HCT116 (cell line): ENCODE data around the gene TBL1X. TPM values are rescaled to one million over a fixed set of nuclear protein-coding genes. Genes with fewer than 3 reads are reported as not detected.

Source experiments
- ATAC-seq: fragments of 200-7000 bp; cut with Tn5 transposase; 2 replicates; pipeline ENCODE4 v1.9.1; 2020; ENCODE audit warnings: mild to moderate bottlenecking, moderate library complexity
- BruUV-seq: library from RNA; stranded (reverse); fragments of 400-500 nt; replicated peaks from 2 replicates; lab custom pipeline; 2021; lab: Mats Ljungman, UMichigan
- CTCF ChIA-PET: fragments of 300-600 bp; sonication (Branson Sonifier 250); formaldehyde crosslinking; loops from one replicate; lab custom pipeline; 2021; ENCODE audit warnings: antibody characterized with exemption; lab: Charles Lee
- POLR2A ChIA-PET: fragments of 300-600, 350-600 bp; sonication (Branson Sonifier 250); formaldehyde crosslinking; loops from one replicate; lab custom pipeline; 2021; ENCODE audit warnings: antibody characterized with exemption; lab: Charles Lee
- RAD21 ChIA-PET, 2 experiments: fragments of 300-600 bp; sonication (Branson Sonifier 250); formaldehyde crosslinking; loops; one replicate each; lab custom pipeline; 2023; ENCODE audit warnings: low total read pairs in 2 of 2; ENCODE audit not compliant: uncharacterized antibody in 2 of 2, unreplicated experiment in 2 of 2, low non-redundant PET in 1 of 2; lab: Charles Lee
- DNase-seq: peaks from one replicate; pipeline ENCODE4 v3.0.0-alpha.2; 2010; ENCODE audit warnings: low read depth, low spot score
- H2AFZ ChIP-seq: fragments of 200-600 bp; shearing (Covaris generic), sonication (generic); 2 replicates; pipeline ENCODE4 v1.6.1; 2017; ENCODE audit warnings: low read depth, mixed run types, mixed read lengths, antibody characterized with exemption, low read length; ENCODE audit not compliant: poor library complexity, severe bottlenecking
- H3K27ac ChIP-seq: 2 replicates; pipeline ENCODE4 v1.5.1; 2012; ENCODE audit warnings: low read depth, low read length
- H3K27me3 ChIP-seq: fragments of 200-600 bp; sonication (generic); 2 replicates; pipeline ENCODE4 v1.6.1; 2016; ENCODE audit warnings: mixed run types, low read length, mixed read lengths; ENCODE audit not compliant: insufficient read depth
- H3K36me3 ChIP-seq, 2 experiments: fragments of 200-500 bp in 1 of 2; fragments of 200-600 bp in 1 of 2; sonication (Bioruptor generic) in 1 of 2; sonication (generic) in 1 of 2; 2 replicates each; pipeline versions ENCODE4 v1.5.1 to v1.6.1; 2014 to 2016; ENCODE audit warnings: low read length in 2 of 2, inconsistent platforms in 1 of 2, mixed read lengths in 1 of 2, mixed run types in 1 of 2; ENCODE audit not compliant: insufficient read depth in 2 of 2, control insufficient read depth in 1 of 2
- H3K4me1 ChIP-seq, 2 experiments: fragments of 200-600 bp in 1 of 2; sonication (generic) in 1 of 2; 2 replicates each; pipeline versions ENCODE4 v1.5.1 to v1.6.1; 2012 to 2017; ENCODE audit warnings: low read length in 2 of 2, inconsistent platforms in 1 of 2, mild to moderate bottlenecking in 1 of 2, mixed read lengths in 1 of 2, mixed run types in 1 of 2, moderate library complexity in 1 of 2; ENCODE audit not compliant: insufficient read depth in 2 of 2, control insufficient read depth in 1 of 2
- H3K4me2 ChIP-seq: fragments of 200-600 bp; sonication (generic); 2 replicates; pipeline ENCODE4 v1.6.1; 2017; ENCODE audit warnings: mixed run types, low read length, mixed read lengths
- H3K4me3 ChIP-seq, 2 experiments: fragments of 200-600 bp in 1 of 2; sonication (generic) in 1 of 2; replicated peaks in 1 of 2; 2 replicates each; pipeline ENCODE4 v1.5.1; 2011 to 2016; ENCODE audit warnings: low read length in 2 of 2, control low read depth in 1 of 2, low read depth in 1 of 2, mild to moderate bottlenecking in 1 of 2, mixed read lengths in 1 of 2, mixed run types in 1 of 2
- H3K79me2 ChIP-seq: fragments of 200-600 bp; sonication (generic); 2 replicates; pipeline ENCODE4 v1.6.1; 2017; ENCODE audit warnings: mild to moderate bottlenecking, mixed run types, low read length, moderate library complexity, mixed read lengths; ENCODE audit not compliant: insufficient read depth
- H3K9ac ChIP-seq: fragments of 200-600 bp; sonication (generic); 2 replicates; pipeline ENCODE4 v1.6.1; 2016; ENCODE audit warnings: low read length, mixed read lengths
- H3K9me2 ChIP-seq: fragments of 200-600 bp; sonication (generic), shearing (Covaris generic); 2 replicates; pipeline ENCODE4 v1.6.1; 2017; ENCODE audit warnings: mixed run types, mild to moderate bottlenecking, moderate library complexity; ENCODE audit not compliant: insufficient read depth
- H3K9me3 ChIP-seq, 2 experiments: fragments of 200-500 bp in 1 of 2; fragments of 200-600 bp in 1 of 2; sonication (Bioruptor generic) in 1 of 2; sonication (generic) in 1 of 2; 2 replicates each; pipeline ENCODE4 v1.6.1; 2014 to 2017; ENCODE audit warnings: low read length in 2 of 2, mixed read lengths in 2 of 2, inconsistent platforms in 1 of 2, low read depth in 1 of 2, mild to moderate bottlenecking in 1 of 2, mixed run types in 1 of 2, moderate library complexity in 1 of 2; ENCODE audit not compliant: control insufficient read depth in 1 of 2, insufficient read depth in 1 of 2
- H4K20me1 ChIP-seq: fragments of 200-600 bp; sonication (generic), shearing (Covaris generic); 2 replicates; pipeline ENCODE4 v1.6.1; 2017; ENCODE audit warnings: mixed run types, mild to moderate bottlenecking, moderate library complexity; ENCODE audit not compliant: insufficient read depth
- MAX ChIP-seq: IDR thresholded peaks from 2 replicates; pipeline ENCODE4 v1.6.1; 2012
- RAD21 ChIP-seq: IDR thresholded peaks from 2 replicates; pipeline ENCODE4 v1.6.1; 2012; ENCODE audit warnings: low read depth, mild to moderate bottlenecking
- SIN3A ChIP-seq: IDR thresholded peaks from 2 replicates; pipeline ENCODE4 v1.6.1; 2012; ENCODE audit warnings: low read depth
- ZFX ChIP-seq: fragments of 450-650 bp; IDR thresholded peaks from 2 replicates; pipeline ENCODE4 v1.6.1; 2017
- intact Hi-C: fragments of 100-400 bp; cut with micrococcal nuclease; formaldehyde crosslinking; loops from 2 replicates; pipeline ENCODE4 v1.10.0; 2022
- total RNA-seq: library from RNA; stranded (reverse); gene quantifications from one replicate; pipeline ENCODE4 v1.2.1, GENCODE V29; 2021; ENCODE audit not compliant: unreplicated experiment

TBL1X gene
- total RNA-seq, 1 experiment from 2014 or later = 37.8 TPM

- intact Hi-C loops = loop anchor here (5.0 kb wide), 1 partner anchor 42 kb away; no protein-coding TSS in a partner anchor
- H3K9ac ChIP-seq = peak overlapping the region; percentile 46; the same call in 1 of the 2 replicates
- POLR2A ChIA-PET = no interaction called here
- no peaks in the 10 kb centered on the region for H4K20me1 ChIP-seq
- DNase-seq (no peak), ATAC-seq (no peak; the same call in 1 of the 2 replicates)
- H3K79me2 ChIP-seq = no peaks in the 10 kb centered on the region
- RAD21 ChIA-PET = no interaction called here
- CTCF ChIA-PET = no interaction called here
- no peaks in the 10 kb centered on the region for H3K9me3 ChIP-seq
- H3K27me3 ChIP-seq = no peaks in the 10 kb centered on the region
- no TSS peak for BruUV-seq
- H3K4me1 ChIP-seq = peaks cover 0 to 20% of the 10 kb centered on the region in 2 experiments; a peak in 2 of 4 replicates
- peak overlapping the region; percentile 61 for H3K4me2 ChIP-seq
- no peaks in the 10 kb centered on the region for H3K36me3 ChIP-seq
- H3K4me3 ChIP-seq = peak overlapping the region; percentile 41 to 48
- H2AFZ ChIP-seq = no peak overlapping the region
- H3K9me2 ChIP-seq = no peaks in the 10 kb centered on the region
- peak overlapping the region; percentile 29; the same call in 1 of the 2 replicates for H3K27ac ChIP-seq
- 0 out of 2 replicates have a peak, but pooled peaks have one; percentile 10 for TF ChIP-seq ZFX
- no peak for TF ChIP-seq SIN3A
- TF ChIP-seq, all 23 proteins: peak for 1
These were observed 320.5 kb downstream of the TBL1X start for GRCh38 chrX:9785254-9785943.

GRCh38 chrX:9785944-9786797 is 321.3 kb downstream of the TBL1X start, which contains the start of gene SHROOM2:
Gene SHROOM2 (plus strand): TSS chrX:9786429. CDS start chrX:9786546, 117 bp downstream.
- H4K20me1 ChIP-seq = no peaks in the 10 kb centered on the region
- BruUV-seq = no TSS peak
- RAD21 ChIA-PET = no interaction called here
- peaks cover 0 to 21% of the 10 kb centered on the region in 2 experiments; a peak in 2 of 4 replicates for H3K4me1 ChIP-seq
- H3K9me3 ChIP-seq = no peaks in the 10 kb centered on the region
- no peaks in the 10 kb centered on the region for H3K79me2 ChIP-seq
- no peaks in the 10 kb centered on the region for H3K36me3 ChIP-seq
- POLR2A ChIA-PET = no interaction called here
- intact Hi-C loops = loop anchor here (5.0 kb wide), 1 partner anchor 41 kb away; no protein-coding TSS in a partner anchor
- H3K4me2 ChIP-seq = peak within 1 kb of the TSS; percentile 76
- H3K9me2 ChIP-seq = no peaks in the 10 kb centered on the region
- peak within 1 kb of the TSS; percentile 63; the same call in 1 of the 2 replicates for H3K27ac ChIP-seq
- ATAC-seq (peak; percentile 74), DNase-seq (no peak)
- peak within 1 kb of the TSS; percentile 46; the same call in 1 of the 2 replicates for H3K9ac ChIP-seq
- TF ChIP-seq MAX (peak; percentile 30; the same call in 1 of the 2 replicates), ZFX (no peak), RAD21 (no peak)
- no peaks in the 10 kb centered on the region for H3K27me3 ChIP-seq
- H2AFZ ChIP-seq = no peak within 1 kb of the TSS
- CTCF ChIA-PET = no interaction called here
- peak within 1 kb of the TSS; percentile 48 to 60 for H3K4me3 ChIP-seq
